Effector memory CD8-positive, alpha-beta T cell (primary cell): Measurements from ENCODE around the gene ACTR5.
"Not testable (repeated sequence)": the region's sequence is repeated elsewhere in the genome, so short reads cannot be mapped to it uniquely, and the experiment has no call there.

ENCODE experiments used
- ATAC-seq: fragments of 150-1000 bp; cut with Tn5 transposase; replicated peaks from 2 replicates; pipeline ENCODE4 v1.10.0; 2021; ENCODE audit warnings: mild to moderate bottlenecking, moderate library complexity
- DNase-seq, 3 experiments: peaks; one replicate each; pipeline ENCODE4 v3.0.0; 2021
- H3K27ac Mint-ChIP-seq, 2 donors: one replicate each; pipeline ENCODE4 v1.8.0; 2022; ENCODE audit warnings: mild to moderate bottlenecking in 2 of 2, mixed read lengths in 2 of 2, moderate library complexity in 2 of 2
- H3K27me3 Mint-ChIP-seq, 2 donors: one replicate each; pipeline ENCODE4 v1.8.0; 2022; ENCODE audit warnings: mixed read lengths in 2 of 2
- H3K36me3 Mint-ChIP-seq: one replicate; pipeline ENCODE4 v1.8.0; 2022; ENCODE audit warnings: mild to moderate bottlenecking, moderate library complexity, mixed read lengths; ENCODE audit not compliant: insufficient read depth
- H3K4me1 Mint-ChIP-seq, 2 donors: one replicate each; pipeline ENCODE4 v1.8.0; 2022; ENCODE audit warnings: low read depth in 2 of 2, mixed read lengths in 2 of 2
- H3K4me3 Mint-ChIP-seq, 2 donors: one replicate each; pipeline ENCODE4 v1.8.0; 2022; ENCODE audit warnings: mild to moderate bottlenecking in 2 of 2, mixed read lengths in 2 of 2, moderate library complexity in 2 of 2
- H3K9me3 Mint-ChIP-seq, 2 donors: one replicate each; pipeline ENCODE4 v1.8.0; 2022; ENCODE audit warnings: mixed read lengths in 2 of 2

The ACTR5 gene

GRCh38 chr20:38806855-38807655 lies 58.8 kb downstream of the ACTR5 start:
- Mint-ChIP-seq H3K27ac (peak overlapping the region; percentile 98 to 99), H3K4me1 (peaks cover 58 to 63% of the 10 kb centered on the region in 2 donors), H3K4me3 (peak overlapping the region; percentile 85), H3K27me3 (no peaks in the 10 kb centered on the region), H3K36me3 (peaks cover 76% of the 10 kb centered on the region), H3K9me3 (no peaks in the 10 kb centered on the region)
- DNase-seq = peak; percentile 53 to 58 (median 54)
- ATAC-seq = peak; percentile 13

DNA sequence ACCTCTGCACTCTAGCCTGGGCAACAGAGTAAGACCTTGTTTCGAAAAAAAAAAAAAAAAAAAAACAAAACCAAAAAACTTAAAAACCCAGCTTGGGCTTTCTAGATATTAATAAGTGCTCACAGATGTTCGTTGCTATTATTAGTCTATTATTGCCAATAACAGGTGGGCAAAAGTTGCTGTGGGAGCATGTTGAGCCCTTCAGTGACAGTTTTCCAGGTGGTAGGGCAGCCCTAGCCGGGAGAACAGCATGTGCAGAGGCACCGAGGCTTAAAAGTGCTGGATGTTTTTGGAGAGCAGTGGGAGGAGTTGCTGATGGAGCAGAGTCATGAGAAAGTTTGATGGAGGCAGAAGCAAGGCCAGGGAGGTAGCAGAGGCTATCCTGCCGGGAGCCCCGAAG lies 61.7 kb downstream of the ACTR5 start:
- Mint-ChIP-seq H3K4me3 (peak overlapping the region; percentile 85), H3K36me3 (peaks cover 83% of the 10 kb centered on the region), H3K9me3 (no peaks in the 10 kb centered on the region), H3K4me1 (peaks cover 63 to 72% of the 10 kb centered on the region in 2 donors), H3K27ac (peak overlapping the region; percentile 98 to 99), H3K27me3 (no peaks in the 10 kb centered on the region)
- ATAC-seq (no peak), DNase-seq (no peak)

DNA sequence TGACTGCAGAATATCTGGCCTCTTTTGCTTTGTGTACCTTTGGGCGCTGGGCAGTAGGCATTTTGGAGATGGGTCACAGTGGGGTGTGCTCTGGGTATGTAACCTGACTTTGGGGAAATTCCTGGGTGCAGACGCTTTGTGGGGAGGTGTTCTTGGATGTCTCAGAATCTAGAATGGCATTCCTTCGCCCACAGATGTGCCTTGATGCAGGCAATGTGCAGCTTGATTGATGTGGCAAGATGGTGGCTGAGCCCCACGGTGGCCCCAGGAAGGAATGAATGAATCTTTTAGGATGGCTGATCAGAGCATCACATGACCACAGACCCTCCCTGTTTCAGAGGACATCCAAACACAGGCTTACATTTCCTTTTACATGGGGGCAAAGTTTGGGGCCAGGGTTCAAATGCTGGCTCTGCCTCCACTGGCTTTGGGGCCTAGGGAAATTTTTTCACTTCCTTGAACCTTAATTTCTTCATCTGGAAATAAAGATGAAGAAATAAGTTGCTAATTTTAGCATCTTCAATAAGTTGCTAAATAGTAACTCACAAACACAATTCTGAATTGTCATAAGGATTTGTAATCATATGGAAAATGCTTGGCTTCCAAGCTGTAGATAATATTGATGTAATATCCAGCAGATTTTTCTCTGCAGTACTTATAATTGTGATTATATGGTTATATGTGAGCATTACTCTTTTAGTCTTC lies 62.8 kb downstream of the ACTR5 start:
- H3K4me3 Mint-ChIP-seq = peak overlapping the region in 1 of 2 donors; percentile 39
- peak overlapping the region; percentile 25 to 98 for H3K27ac Mint-ChIP-seq
- no peak for DNase-seq
- no peaks in the 10 kb centered on the region for H3K27me3 Mint-ChIP-seq
- ATAC-seq = no peak
- peaks cover 64 to 81% of the 10 kb centered on the region in 2 donors for H3K4me1 Mint-ChIP-seq
- peaks cover 81% of the 10 kb centered on the region for H3K36me3 Mint-ChIP-seq
- H3K9me3 Mint-ChIP-seq = no peaks in the 10 kb centered on the region

GRCh38 chr20:38811769-38812168 lies 63.5 kb downstream of the ACTR5 start:
- H3K9me3 Mint-ChIP-seq = no peaks in the 10 kb centered on the region
- peaks cover 68 to 88% of the 10 kb centered on the region in 2 donors for H3K4me1 Mint-ChIP-seq
- no peaks in the 10 kb centered on the region for H3K27me3 Mint-ChIP-seq
- ATAC-seq = no peak
- H3K4me3 Mint-ChIP-seq = peak overlapping the region in 1 of 2 donors; percentile 39
- peaks cover 79% of the 10 kb centered on the region for H3K36me3 Mint-ChIP-seq
- H3K27ac Mint-ChIP-seq = peak overlapping the region; percentile 25 to 60
- DNase-seq = no peak

DNA sequence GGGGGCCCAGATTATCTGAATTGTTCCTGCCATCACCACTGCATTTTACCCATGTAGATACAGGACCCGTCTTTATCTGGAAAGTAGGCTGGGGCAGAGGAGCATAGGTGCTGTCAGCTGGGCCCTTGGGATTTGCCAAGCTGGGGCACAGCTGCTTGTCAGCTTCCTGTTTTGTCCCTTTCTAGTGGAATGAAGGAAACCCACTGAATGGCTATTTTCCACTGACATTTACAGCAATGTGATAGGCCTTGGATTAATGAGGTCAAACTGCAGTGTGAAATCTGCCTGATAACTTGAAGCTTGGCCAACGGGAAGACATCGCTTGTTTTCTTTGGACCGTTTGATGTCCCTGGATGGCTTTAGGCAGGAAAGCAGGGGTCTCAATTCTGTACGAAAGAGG lies 63.9 kb downstream of the ACTR5 start:
- H3K4me3 Mint-ChIP-seq = no peak overlapping the region
- no peak for ATAC-seq

GRCh38 chr20:38812709-38813573 lies 64.7 kb downstream of the ACTR5 start:
- peak overlapping the region; percentile 25 to 60 for H3K27ac Mint-ChIP-seq
- DNase-seq (no peak), ATAC-seq (no peak)
- H3K4me3 Mint-ChIP-seq = peak overlapping the region in 1 of 2 donors; percentile 4
- H3K9me3 Mint-ChIP-seq = no peaks in the 10 kb centered on the region
- peaks cover 78% of the 10 kb centered on the region for H3K36me3 Mint-ChIP-seq
- peaks cover 68 to 89% of the 10 kb centered on the region in 2 donors for H3K4me1 Mint-ChIP-seq
- no peaks in the 10 kb centered on the region for H3K27me3 Mint-ChIP-seq

More for the DNA sequence above, 63.9 kb downstream of the ACTR5 start:
- Mint-ChIP-seq H3K4me1 (peaks cover 69 to 89% of the 10 kb centered on the region in 2 donors), H3K27me3 (no peaks in the 10 kb centered on the region), H3K36me3 (peaks cover 79% of the 10 kb centered on the region), H3K27ac (peak overlapping the region; percentile 25 to 60), H3K9me3 (no peaks in the 10 kb centered on the region)
- DNase-seq = no peak

DNA sequence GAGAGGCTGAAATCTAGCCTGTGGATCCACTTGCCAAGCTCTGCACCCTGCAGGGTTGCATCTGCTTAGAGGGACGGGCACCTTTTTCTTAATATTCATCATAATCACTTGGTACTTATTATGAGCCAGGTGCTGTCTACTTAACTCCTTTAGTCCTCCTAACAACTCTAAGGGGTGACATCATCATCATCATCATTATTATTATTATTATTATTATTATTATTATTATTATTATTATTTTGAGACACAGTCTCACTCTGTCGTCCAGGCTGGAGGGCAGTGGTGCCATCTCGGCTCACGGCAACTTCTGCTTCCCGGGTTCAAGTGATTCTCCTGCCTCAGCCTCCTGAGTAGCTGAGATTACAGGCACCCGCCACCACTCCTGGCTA lies 65.3 kb downstream of the ACTR5 start:
- not testable (repeated sequence) for H3K27ac Mint-ChIP-seq, ATAC-seq, H3K4me3 Mint-ChIP-seq, DNase-seq, H3K27me3 Mint-ChIP-seq, H3K9me3 Mint-ChIP-seq
- H3K36me3 Mint-ChIP-seq = peaks cover 76% of the 10 kb centered on the region
- peaks cover 69 to 91% of the 10 kb centered on the region in 2 donors for H3K4me1 Mint-ChIP-seq

DNA sequence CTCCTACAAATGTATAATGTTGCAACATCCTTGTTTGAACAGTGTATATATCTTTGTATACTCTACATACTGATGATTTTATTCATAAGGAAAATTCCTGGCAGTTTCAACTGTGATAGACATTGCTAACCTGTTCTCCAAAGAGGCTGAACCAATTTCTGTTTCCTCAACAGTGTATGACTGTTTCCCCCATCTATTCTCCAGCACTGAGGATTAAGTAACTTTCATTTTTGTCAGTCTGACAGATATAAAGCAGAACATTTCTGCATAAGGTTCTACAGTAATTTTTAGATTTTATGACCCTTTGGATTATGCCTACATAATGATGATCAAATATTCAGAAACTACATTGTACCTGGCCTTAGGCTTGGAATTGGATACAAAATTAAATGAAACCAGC lies 67.2 kb downstream of the ACTR5 start:
- Mint-ChIP-seq H3K36me3 (peaks cover 75% of the 10 kb centered on the region), H3K27ac (peak overlapping the region in 1 of 2 donors; percentile 91), H3K27me3 (no peaks in the 10 kb centered on the region), H3K4me3 (peak overlapping the region in 1 of 2 donors; percentile 21), H3K9me3 (no peaks in the 10 kb centered on the region), H3K4me1 (peaks cover 56 to 84% of the 10 kb centered on the region in 2 donors)
- DNase-seq (no peak), ATAC-seq (no peak)

DNA sequence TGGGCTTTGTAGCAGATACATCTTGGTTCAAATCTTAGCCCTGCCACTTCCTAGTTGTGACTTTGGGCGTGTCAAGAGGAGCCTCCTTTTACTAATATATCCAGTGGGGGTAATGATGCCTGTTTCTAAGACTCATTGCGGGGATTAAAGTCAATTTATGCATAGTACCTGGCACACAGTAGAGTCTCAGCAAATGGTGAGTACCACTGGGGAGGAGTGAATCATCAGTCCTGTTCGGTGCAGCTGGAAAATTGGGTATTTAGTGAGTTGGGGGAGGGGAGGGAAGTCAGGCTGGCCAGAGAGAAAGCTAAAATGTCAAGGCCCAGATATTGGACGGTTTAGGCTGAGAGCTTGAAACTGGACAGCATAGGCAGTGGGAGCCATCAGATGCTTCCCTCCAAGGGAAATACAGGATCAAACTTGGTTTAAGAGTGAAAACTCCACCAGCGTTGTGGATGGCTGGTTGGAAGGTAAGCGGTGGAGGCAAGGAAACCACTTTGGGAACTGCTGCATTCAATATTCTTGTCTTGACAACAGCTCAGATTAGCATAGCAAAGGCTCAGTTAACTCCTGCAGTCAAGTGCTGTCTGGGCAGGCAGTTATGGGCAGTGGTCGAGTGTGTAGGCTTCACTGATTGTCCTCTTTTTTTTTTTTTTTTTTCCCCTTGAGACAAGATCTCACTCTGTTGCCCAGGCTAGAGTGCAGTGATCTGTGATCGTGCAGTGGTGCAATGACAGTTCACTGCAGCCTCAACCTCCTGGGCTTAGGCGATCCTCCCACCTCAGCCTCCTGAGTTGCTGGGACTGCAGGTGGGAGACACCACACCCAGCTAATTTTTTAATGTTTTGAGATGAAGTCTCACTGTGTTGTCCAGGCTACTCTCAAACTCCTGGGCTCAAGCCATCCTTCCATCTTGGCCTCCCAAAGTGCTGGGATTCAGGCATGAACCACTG lies 70.1 kb downstream of the ACTR5 start:
- Mint-ChIP-seq H3K9me3 (peaks cover 0 to 5% of the 10 kb centered on the region in 2 donors), H3K27me3 (no peaks in the 10 kb centered on the region), H3K36me3 (peaks cover 63% of the 10 kb centered on the region), H3K4me3 (peak overlapping the region in 1 of 2 donors; percentile 29), H3K27ac (peak overlapping the region; percentile 71 to 80), H3K4me1 (peaks cover 34 to 77% of the 10 kb centered on the region in 2 donors)
- ATAC-seq (no peak), DNase-seq (no peak)
